Gastroesophageal sphincter (tissue), 4 donors: ENCODE results near the gene CHST14. TPM values are rescaled to one million over a fixed set of nuclear protein-coding genes. Genes with fewer than 3 reads are reported as not detected.

Experiments
- ATAC-seq: fragments of 150-250 bp; one replicate; pipeline ENCODE4 v1.9.1; 2016; ENCODE audit warnings: mild to moderate bottlenecking, moderate library complexity
- H3K27ac ChIP-seq, 4 donors: fragments of 200-600 bp; sonication (generic) in 3 of 4; 1 replicate in 3 of 4; 2 replicates in 1 of 4; pipeline ENCODE4 v1.5.1; 2016 to 2019
- H3K27me3 ChIP-seq: fragments of 200-600 bp; sonication (generic); one replicate; pipeline ENCODE4 v1.5.1; 2019
- H3K36me3 ChIP-seq, 2 donors: fragments of 200-600 bp; sonication (generic); one replicate each; pipeline ENCODE4 v1.5.1; 2019; ENCODE audit warnings: control low read depth in 1 of 2
- H3K4me1 ChIP-seq, 3 donors: fragments of 200-600 bp; sonication (generic); 1 replicate in 2 of 3; 2 replicates in 1 of 3; pipeline ENCODE4 v1.5.1; 2016 to 2019; ENCODE audit warnings: control low read depth in 2 of 3
- H3K4me3 ChIP-seq, 2 donors: fragments of 200-600 bp; sonication (generic); one replicate each; pipeline ENCODE4 v1.5.1; 2019; ENCODE audit warnings: mild to moderate bottlenecking in 1 of 2, moderate library complexity in 1 of 2
- H3K9me3 ChIP-seq, 3 donors: fragments of 200-600 bp; sonication (generic); one replicate each; pipeline ENCODE4 v1.5.1; 2017 to 2019; ENCODE audit warnings: control low read depth in 2 of 3
- EP300 ChIP-seq: sonication (generic); formaldehyde crosslinking; IDR thresholded peaks from one replicate; pipeline ENCODE4 v1.6.1; 2017; ENCODE audit warnings: antibody characterized with exemption, mild to moderate bottlenecking
- POLR2A ChIP-seq, 2 donors: fragments of 450-650 bp; IDR thresholded peaks; one replicate each; pipeline ENCODE4 v1.6.1; 2017; ENCODE audit warnings: antibody characterized with exemption in 2 of 2, mild to moderate bottlenecking in 2 of 2, moderate library complexity in 1 of 2
- POLR2AphosphoS5 ChIP-seq: sonication (generic); formaldehyde crosslinking; IDR thresholded peaks from one replicate; pipeline ENCODE4 v1.6.1; 2017; ENCODE audit warnings: antibody characterized with exemption
- WGBS, 2 donors: methylation state at CpG; one replicate each; pipeline ENCODE4 v1.1.5; 2018; ENCODE audit warnings: low coverage in 1 of 2; 5-methylcytosine and 5-hydroxymethylcytosine counted together
- total RNA-seq, 4 donors: library from RNA; depleted of rRNA; stranded (reverse); fragments of >200 nt; gene quantifications; one replicate each; pipeline ENCODE4 v1.1.0, GENCODE V29; 2016
- TF ChIP-seq, protein P1 (sequence below), 4 experiments: fragments of 200-600 bp in 2 of 4; fragments of 450-650 bp in 2 of 4; sonication (generic) in 1 of 4; IDR thresholded peaks; one replicate each; pipeline ENCODE4 v1.5.1; 2017 to 2019; ENCODE audit warnings: antibody characterized with exemption in 4 of 4, mild to moderate bottlenecking in 2 of 4, moderate library complexity in 2 of 4

The CHST14 gene
- total RNA-seq, 4 donors from 2014 or later: 7.8 to 18.4 (median 11.7) TPM

DNA sequence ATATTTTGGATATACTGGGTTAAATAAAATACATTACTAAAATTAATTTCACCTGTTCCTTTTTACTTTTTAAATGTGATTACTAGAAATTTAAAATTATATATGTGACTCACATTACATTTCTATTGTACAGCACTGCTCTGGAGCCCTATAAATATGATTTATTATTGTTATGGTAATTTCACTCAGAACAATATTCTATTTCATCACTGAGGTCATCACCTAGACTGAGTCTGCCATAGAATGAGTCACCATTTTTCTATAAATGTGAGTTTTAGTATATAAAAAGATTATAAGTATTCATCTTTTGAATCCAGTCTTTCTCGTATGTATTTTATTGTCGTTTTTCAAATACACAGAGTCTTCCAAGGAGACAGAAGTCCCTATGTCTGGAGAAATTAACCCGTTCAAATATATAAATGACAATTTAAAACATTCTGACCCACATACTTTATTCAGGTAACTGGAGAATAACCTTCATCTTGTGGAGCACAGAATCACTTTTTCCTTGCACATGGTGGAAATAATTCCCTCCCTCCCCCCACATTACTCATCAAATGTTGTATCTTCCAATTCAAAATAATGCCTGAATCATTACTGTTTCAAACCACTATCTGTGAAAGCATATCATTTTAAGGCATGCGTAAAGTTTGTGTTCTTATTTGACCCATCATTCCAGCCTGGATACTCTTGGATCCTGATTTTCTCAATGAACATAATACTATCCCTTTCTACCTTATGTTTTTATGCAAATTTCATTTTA is 30.0 kb downstream of the CHST14 start:
- Histone ChIP-seq H3K4me1 (no peaks in the 10 kb centered on the region), H3K27ac (no peak overlapping the region), H3K4me3 (no peak overlapping the region), H3K36me3 (no peaks in the 10 kb centered on the region), H3K27me3 (peaks cover 6% of the 10 kb centered on the region), H3K9me3 (no peaks in the 10 kb centered on the region)
- no peak for ATAC-seq
- TF ChIP-seq POLR2A (IDR thresholded peaks at IDR 0.05) (no peak), POLR2AphosphoS5 (no peak), EP300 (no peak)
- TF ChIP-seq, protein P1, sequence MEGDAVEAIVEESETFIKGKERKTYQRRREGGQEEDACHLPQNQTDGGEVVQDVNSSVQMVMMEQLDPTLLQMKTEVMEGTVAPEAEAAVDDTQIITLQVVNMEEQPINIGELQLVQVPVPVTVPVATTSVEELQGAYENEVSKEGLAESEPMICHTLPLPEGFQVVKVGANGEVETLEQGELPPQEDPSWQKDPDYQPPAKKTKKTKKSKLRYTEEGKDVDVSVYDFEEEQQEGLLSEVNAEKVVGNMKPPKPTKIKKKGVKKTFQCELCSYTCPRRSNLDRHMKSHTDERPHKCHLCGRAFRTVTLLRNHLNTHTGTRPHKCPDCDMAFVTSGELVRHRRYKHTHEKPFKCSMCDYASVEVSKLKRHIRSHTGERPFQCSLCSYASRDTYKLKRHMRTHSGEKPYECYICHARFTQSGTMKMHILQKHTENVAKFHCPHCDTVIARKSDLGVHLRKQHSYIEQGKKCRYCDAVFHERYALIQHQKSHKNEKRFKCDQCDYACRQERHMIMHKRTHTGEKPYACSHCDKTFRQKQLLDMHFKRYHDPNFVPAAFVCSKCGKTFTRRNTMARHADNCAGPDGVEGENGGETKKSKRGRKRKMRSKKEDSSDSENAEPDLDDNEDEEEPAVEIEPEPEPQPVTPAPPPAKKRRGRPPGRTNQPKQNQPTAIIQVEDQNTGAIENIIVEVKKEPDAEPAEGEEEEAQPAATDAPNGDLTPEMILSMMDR (IDR thresholded peaks at IDR 0.05): no peak
- WGBS, 2 donors: 44 to 58% methylated on average over 4 of the region's 4 CpGs

DNA sequence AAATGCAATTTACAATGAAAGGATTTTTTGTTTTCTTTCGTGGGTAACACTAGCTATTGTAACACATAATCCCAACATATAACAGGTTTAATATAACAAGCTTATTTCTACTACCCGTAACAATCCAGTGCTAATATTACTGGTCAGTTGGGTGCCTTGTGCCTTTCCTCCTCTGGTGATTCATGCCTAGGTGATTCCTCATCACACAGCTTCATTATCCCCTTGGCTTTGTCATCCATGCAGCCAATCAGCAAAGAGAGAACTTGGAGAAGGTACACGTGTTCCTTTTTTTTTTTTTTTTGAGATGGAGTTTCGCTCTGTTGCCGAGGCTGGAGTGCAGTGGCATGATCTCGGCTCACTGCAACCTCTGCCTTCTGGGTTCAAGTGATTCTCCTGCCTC is 30.7 kb downstream of the CHST14 start:
- H3K4me1 ChIP-seq: no peaks in the 10 kb centered on the region
- 68 to 80% methylated on average over 3 to 6 of the region's 6 CpGs for WGBS, 2 donors
- TF ChIP-seq EP300 (no peak), POLR2AphosphoS5 (no peak), POLR2A (IDR thresholded peaks at IDR 0.05) (no peak)
- peaks cover 6% of the 10 kb centered on the region for H3K27me3 ChIP-seq
- H3K9me3 ChIP-seq: no peaks in the 10 kb centered on the region
- H3K4me3 ChIP-seq: no peak overlapping the region
- no peak for ATAC-seq
- H3K36me3 ChIP-seq: no peaks in the 10 kb centered on the region
- no peak overlapping the region for H3K27ac ChIP-seq

DNA sequence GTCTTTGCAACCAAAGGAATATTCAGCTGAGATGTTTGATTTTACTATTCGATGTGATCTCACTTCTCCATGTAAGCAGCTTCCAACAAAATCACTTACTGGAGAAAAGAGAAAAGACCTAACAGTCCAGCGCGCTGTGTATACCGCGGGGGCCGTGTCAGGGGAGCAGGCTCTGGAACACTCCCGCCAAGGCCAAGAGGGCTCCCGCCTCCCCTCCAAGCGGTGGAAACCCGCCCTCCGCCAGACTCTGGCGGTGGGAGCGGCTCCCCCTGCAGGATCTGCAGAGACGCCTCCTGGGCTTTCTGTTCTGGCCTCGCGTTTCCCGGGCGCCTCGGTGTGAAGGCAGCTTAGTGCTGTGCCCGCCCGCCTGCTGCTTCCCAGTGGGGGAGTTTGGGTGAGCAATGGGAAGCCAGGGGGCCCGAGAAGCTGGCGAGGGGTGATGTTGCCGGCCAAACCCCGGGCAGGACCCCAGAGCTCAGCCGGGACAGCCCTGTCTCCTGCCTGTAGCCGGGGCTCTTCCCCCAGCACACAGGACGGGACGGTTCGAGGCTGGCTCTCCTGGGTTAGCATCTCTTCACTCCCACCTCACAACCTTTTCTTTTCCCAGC is 36.3 kb downstream of the CHST14 start:
- peak overlapping the region in 1 of 2 donors; percentile 35 for H3K4me3 ChIP-seq
- H3K27me3 ChIP-seq: no peaks in the 10 kb centered on the region
- TF ChIP-seq, protein P1 (IDR thresholded peaks at IDR 0.05): peak in 3 of 4 experiments; percentile 50 to 83 (median 59)
- TF ChIP-seq POLR2A (IDR thresholded peaks at IDR 0.05): no peak
- TF ChIP-seq POLR2AphosphoS5: no peak
- no peaks in the 10 kb centered on the region for H3K9me3 ChIP-seq
- peak; percentile 91 for ATAC-seq
- H3K4me1 ChIP-seq: peaks cover 0 to 22% (median 7%) of the 10 kb centered on the region in 3 donors
- H3K27ac ChIP-seq: peak overlapping the region in 1 of 4 donors; percentile 63
- H3K36me3 ChIP-seq: no peaks in the 10 kb centered on the region
- 2 to 7% methylated on average over 7 to 10 of the region's 30 CpGs for WGBS, 2 donors

DNA sequence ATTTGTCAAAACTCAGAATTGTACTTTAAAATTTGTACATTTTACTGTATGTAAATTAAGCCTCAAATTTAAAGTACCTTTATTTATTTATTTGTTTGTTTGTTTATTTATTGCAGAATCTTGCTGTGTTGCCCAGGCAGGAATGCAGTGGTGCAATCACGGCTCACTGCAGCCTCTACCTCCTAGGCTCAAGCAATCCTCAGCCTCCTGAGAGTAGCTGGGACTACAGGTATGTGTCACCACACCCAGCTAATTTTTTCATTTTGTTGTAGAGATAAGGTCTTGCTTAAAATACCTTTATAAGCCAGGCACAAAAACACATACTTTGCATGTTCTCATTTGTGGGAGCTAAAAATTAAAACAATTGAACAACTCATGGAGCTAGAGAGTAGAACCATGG is 37.4 kb downstream of the CHST14 start:
- Histone ChIP-seq H3K4me3 (no peak overlapping the region), H3K4me1 (peaks cover 0 to 24% (median 8%) of the 10 kb centered on the region in 3 donors), H3K9me3 (no peaks in the 10 kb centered on the region), H3K27ac (no peak overlapping the region), H3K36me3 (no peaks in the 10 kb centered on the region), H3K27me3 (no peaks in the 10 kb centered on the region)
- no peak for TF ChIP-seq POLR2AphosphoS5
- no peak for TF ChIP-seq EP300
- TF ChIP-seq, protein P1 (IDR thresholded peaks at IDR 0.05): peak in 1 of 4 experiments; percentile 3
- TF ChIP-seq POLR2A (IDR thresholded peaks at IDR 0.05): no peak
- WGBS, 2 donors: 70 to 93% methylated on average over 1 of the region's 1 CpG
- ATAC-seq: no peak

DNA sequence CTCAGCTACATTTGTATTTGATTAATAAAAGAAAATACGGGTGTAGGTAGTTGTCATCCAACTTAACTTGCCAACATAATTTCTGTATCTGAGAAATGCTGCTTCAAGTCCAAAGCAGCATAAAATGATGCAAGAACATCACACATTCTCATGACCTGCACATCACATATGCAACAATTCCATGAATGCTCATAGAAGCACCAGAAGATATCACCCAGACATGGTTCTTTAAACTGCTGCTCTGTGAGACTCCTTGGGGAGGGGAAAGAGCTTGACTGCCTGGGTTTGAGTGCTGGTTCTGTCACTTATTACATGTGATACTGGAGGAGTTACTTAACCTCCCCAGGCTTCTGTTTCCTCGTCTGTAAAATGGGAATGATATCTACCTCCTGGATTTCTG is 39.4 kb downstream of the CHST14 start:
- ATAC-seq: no peak
- Histone ChIP-seq H3K36me3 (no peaks in the 10 kb centered on the region), H3K4me1 (peaks cover 0 to 24% (median 8%) of the 10 kb centered on the region in 3 donors), H3K27ac (no peak overlapping the region), H3K27me3 (no peaks in the 10 kb centered on the region), H3K4me3 (no peak overlapping the region), H3K9me3 (no peaks in the 10 kb centered on the region)
- 56 to 72% methylated on average over 2 of the region's 2 CpGs for WGBS, 2 donors
- no peak for TF ChIP-seq POLR2A (IDR thresholded peaks at IDR 0.05)
- no peak for TF ChIP-seq POLR2AphosphoS5
- TF ChIP-seq EP300: no peak
- TF ChIP-seq, protein P1 (IDR thresholded peaks at IDR 0.05): no peak
